ENCODE data around the gene LRRC27.

The LRRC27 gene

GRCh38 chr10:132360766-132361447, 28.9 kb downstream of the LRRC27 start:
- no peak for DNase-seq

- DNase-seq: no peak
Observed at GRCh38 chr10:132361581-132362101, 29.6 kb downstream of the LRRC27 start.

- no peak for DNase-seq
Observed at GRCh38 chr10:132362151-132362611, 30.2 kb downstream of the LRRC27 start.

- DNase-seq: no peak
Observed at GRCh38 chr10:132363376-132363775, 31.4 kb downstream of the LRRC27 start.

GRCh38 chr10:132363921-132364593, 32.1 kb downstream of the LRRC27 start:
- DNase-seq: no peak

GRCh38 chr10:132364594-132364970, 32.6 kb downstream of the LRRC27 start:
- DNase-seq: no peak

- no peak for DNase-seq
Observed at GRCh38 chr10:132365102-132365501, 33.1 kb downstream of the LRRC27 start.

GRCh38 chr10:132366006-132366405, 34.0 kb downstream of the LRRC27 start:
- DNase-seq: no peak

- no peak for DNase-seq
Observed at GRCh38 chr10:132366499-132366898, 34.5 kb downstream of the LRRC27 start.

- DNase-seq: no peak
Observed at GRCh38 chr10:132368391-132368790, 36.4 kb downstream of the LRRC27 start.

GRCh38 chr10:132368881-132369635, 37.1 kb downstream of the LRRC27 start:
- DNase-seq: no peak

- DNase-seq: no peak
Observed at GRCh38 chr10:132369636-132370185, 37.7 kb downstream of the LRRC27 start.

GRCh38 chr10:132370426-132371340, 38.7 kb downstream of the LRRC27 start:
- DNase-seq: no peak

- DNase-seq: no peak
Observed at GRCh38 chr10:132371641-132372081, 39.7 kb downstream of the LRRC27 start.

- no peak for DNase-seq
Observed at GRCh38 chr10:132372516-132373095, 40.6 kb downstream of the LRRC27 start.

- DNase-seq: no peak
Observed at GRCh38 chr10:132373241-132373955, 41.4 kb downstream of the LRRC27 start.

- no peak for DNase-seq
Observed at GRCh38 chr10:132374176-132374575, 42.2 kb downstream of the LRRC27 start.

- no peak for DNase-seq
Observed at GRCh38 chr10:132374612-132375011, 42.6 kb downstream of the LRRC27 start.

GRCh38 chr10:132375116-132375794, 43.3 kb downstream of the LRRC27 start:
- DNase-seq: no peak

GRCh38 chr10:132375795-132376297, 43.9 kb downstream of the LRRC27 start:
- DNase-seq: no peak

Data from NCI-H774 (cell line).